Lower leg skin (tissue), 4 donors: Measurements from ENCODE around the gene FGD3. TPM values are rescaled to one million over a fixed set of nuclear protein-coding genes. Genes with fewer than 3 reads are reported as not detected.

Experiments
- DNase-seq, 2 donors: peaks; one replicate each; pipeline ENCODE4 v3.0.0-alpha.2; 2019; ENCODE audit warnings: low spot score in 2 of 2
- H3K4me3 ChIP-seq: fragments of 200-600 bp; sonication (generic); 2 replicates; pipeline ENCODE4 v1.5.1; 2017; ENCODE audit warnings: mild to moderate bottlenecking, low read depth; ENCODE audit not compliant: poor library complexity, severe bottlenecking
- CTCF ChIP-seq, 3 donors: fragments of 450-650 bp; IDR thresholded peaks; one replicate each; pipeline ENCODE4 v1.5.1; 2016; ENCODE audit warnings: antibody characterized with exemption in 3 of 3, mild to moderate bottlenecking in 3 of 3, moderate library complexity in 2 of 3
- POLR2A ChIP-seq, 2 donors: fragments of 450-650 bp; IDR thresholded peaks; one replicate each; pipeline ENCODE4 v1.6.1; 2016 to 2017; ENCODE audit warnings: antibody characterized with exemption in 2 of 2, mild to moderate bottlenecking in 1 of 2, moderate library complexity in 1 of 2
- WGBS, 2 donors: methylation state at CpG; one replicate each; pipeline ENCODE4 v1.1.5; 2018; 5-methylcytosine and 5-hydroxymethylcytosine counted together
- intact Hi-C: fragments of 100-400 bp; cut with DNase I; formaldehyde crosslinking; loops from one replicate; pipeline ENCODE4 v1.15.0; 2023; ENCODE audit warnings: low total_unique reads
- total RNA-seq, 4 donors: library from RNA; depleted of rRNA; stranded (reverse); fragments of >200 nt; gene quantifications; one replicate each; pipeline ENCODE4 v1.1.0, GENCODE V29; 2016

The FGD3 gene
- total RNA-seq, 4 donors from 2014 or later, result 3.4 to 11.6 (median 5.7) TPM

- TF ChIP-seq CTCF (IDR thresholded peaks at IDR 0.05) (no peak), POLR2A (IDR thresholded peaks at IDR 0.05) (no peak)
- H3K4me3 ChIP-seq, result no peak overlapping the region
- peak in 1 of 2 donors; percentile 64 for DNase-seq
- intact Hi-C loops, result no loop called here
- 68 to 81% methylated on average over 3 of the region's 3 CpGs for WGBS, 2 donors
Measured at GRCh38 chr9:92961627-92962302, 14.4 kb downstream of the FGD3 start.

GRCh38 chr9:92962303-92962649 lies 15.0 kb downstream of the FGD3 start:
- DNase-seq, result peak in 1 of 2 donors; percentile 63
- 93 to 100% methylated on average over 2 of the region's 2 CpGs for WGBS, 2 donors
- no peak overlapping the region for H3K4me3 ChIP-seq
- TF ChIP-seq CTCF (IDR thresholded peaks at IDR 0.05), result no peak
- intact Hi-C loops, result no loop called here

GRCh38 chr9:92962846-92963245 lies 15.5 kb downstream of the FGD3 start:
- TF ChIP-seq CTCF (IDR thresholded peaks at IDR 0.05) (no peak), POLR2A (IDR thresholded peaks at IDR 0.05) (no peak)
- no peak overlapping the region for H3K4me3 ChIP-seq
- peak in 1 of 2 donors; percentile 40 for DNase-seq
- intact Hi-C loops, result no loop called here
- WGBS, 2 donors, result 92 to 93% methylated on average over 7 of the region's 7 CpGs

GRCh38 chr9:92963831-92964606 lies 16.7 kb downstream of the FGD3 start:
- intact Hi-C loops, result no loop called here
- no peak overlapping the region for H3K4me3 ChIP-seq
- WGBS, 2 donors, result 78 to 81% methylated on average over 16 of the region's 16 CpGs
- DNase-seq, result peak in 1 of 2 donors; percentile 87
- TF ChIP-seq POLR2A (IDR thresholded peaks at IDR 0.05) (no peak), CTCF (IDR thresholded peaks at IDR 0.05) (no peak)

- intact Hi-C loops, result no loop called here
- 87% methylated on average over 16 to 17 of the region's 17 CpGs for WGBS, 2 donors
- TF ChIP-seq POLR2A (IDR thresholded peaks at IDR 0.05) (no peak), CTCF (IDR thresholded peaks at IDR 0.05) (no peak)
- DNase-seq, result peak in 1 of 2 donors; percentile 82
- H3K4me3 ChIP-seq, result no peak overlapping the region
Measured at GRCh38 chr9:92964607-92965060, 17.3 kb downstream of the FGD3 start.
